ENCODE data around the gene TMEM18. TPM values are rescaled to one million over a fixed set of nuclear protein-coding genes. Genes with fewer than 3 reads are reported as not detected.

TMEM18 gene
- total and polyA plus RNA-seq, 2 of the 13 experiments (the other 11 are each of a cell fraction or from before 2014, with no cell fraction given), result 45.9 to 49.4 TPM

DNA sequence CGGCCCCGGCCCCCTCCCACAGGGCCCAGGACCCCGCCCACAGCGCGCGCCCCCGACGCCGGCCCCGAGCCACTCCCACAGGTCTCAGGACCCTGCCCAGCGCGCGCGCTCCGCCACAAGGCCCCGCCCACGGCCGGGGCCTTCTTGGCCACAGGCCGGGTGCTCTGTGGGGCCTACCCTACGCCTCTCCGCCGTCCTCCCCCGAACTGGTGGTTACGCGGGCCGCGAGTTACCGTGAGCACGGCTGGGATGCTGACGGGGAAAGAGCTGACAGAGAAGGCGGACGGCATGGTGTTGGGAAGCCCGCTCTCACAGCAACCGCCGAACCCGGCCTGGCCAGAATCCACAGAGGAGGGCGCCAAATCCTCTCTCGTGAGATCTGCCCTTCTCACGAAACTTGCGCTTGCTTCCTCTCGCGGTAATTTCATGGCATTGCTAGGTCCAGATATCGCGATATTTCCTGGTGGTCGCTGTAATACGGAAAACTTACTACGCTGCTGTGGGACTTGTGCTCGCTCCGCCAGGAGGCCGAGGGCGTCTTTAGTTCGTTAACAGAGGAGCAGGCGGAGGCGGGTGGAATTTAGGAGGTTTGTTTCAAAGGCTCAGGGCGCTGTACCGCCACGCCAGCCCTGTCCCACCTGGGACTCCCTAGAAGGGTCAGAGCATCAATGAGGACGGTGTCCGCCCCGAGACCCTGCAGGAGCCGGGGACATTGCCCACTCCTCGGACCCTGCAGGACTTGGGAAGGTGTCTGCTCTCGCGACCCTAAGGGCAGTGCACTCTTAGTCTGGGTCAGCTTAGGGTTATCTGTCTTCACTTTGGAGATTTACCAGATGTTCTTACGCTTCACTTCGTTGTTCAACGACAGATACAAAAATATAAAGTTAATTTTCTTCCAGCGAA is at the start of gene TMEM18 (continued):
- TF ChIP-seq, protein P1, sequence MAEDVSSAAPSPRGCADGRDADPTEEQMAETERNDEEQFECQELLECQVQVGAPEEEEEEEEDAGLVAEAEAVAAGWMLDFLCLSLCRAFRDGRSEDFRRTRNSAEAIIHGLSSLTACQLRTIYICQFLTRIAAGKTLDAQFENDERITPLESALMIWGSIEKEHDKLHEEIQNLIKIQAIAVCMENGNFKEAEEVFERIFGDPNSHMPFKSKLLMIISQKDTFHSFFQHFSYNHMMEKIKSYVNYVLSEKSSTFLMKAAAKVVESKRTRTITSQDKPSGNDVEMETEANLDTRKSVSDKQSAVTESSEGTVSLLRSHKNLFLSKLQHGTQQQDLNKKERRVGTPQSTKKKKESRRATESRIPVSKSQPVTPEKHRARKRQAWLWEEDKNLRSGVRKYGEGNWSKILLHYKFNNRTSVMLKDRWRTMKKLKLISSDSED (CRISPR knock-in tag; IDR thresholded peaks at IDR 0.05), result peak; percentile 94; the same call in 1 of the 2 replicates
- no peak for TF ChIP-seq ZNF841 (CRISPR knock-in tag; IDR thresholded peaks at IDR 0.05; ENCODE audit: borderline replicate concordance)
- TF ChIP-seq NFKB2 (CRISPR knock-in tag; IDR thresholded peaks at IDR 0.05; ENCODE audit: borderline replicate concordance), result peak; percentile 93
- TF ChIP-seq, protein P2, sequence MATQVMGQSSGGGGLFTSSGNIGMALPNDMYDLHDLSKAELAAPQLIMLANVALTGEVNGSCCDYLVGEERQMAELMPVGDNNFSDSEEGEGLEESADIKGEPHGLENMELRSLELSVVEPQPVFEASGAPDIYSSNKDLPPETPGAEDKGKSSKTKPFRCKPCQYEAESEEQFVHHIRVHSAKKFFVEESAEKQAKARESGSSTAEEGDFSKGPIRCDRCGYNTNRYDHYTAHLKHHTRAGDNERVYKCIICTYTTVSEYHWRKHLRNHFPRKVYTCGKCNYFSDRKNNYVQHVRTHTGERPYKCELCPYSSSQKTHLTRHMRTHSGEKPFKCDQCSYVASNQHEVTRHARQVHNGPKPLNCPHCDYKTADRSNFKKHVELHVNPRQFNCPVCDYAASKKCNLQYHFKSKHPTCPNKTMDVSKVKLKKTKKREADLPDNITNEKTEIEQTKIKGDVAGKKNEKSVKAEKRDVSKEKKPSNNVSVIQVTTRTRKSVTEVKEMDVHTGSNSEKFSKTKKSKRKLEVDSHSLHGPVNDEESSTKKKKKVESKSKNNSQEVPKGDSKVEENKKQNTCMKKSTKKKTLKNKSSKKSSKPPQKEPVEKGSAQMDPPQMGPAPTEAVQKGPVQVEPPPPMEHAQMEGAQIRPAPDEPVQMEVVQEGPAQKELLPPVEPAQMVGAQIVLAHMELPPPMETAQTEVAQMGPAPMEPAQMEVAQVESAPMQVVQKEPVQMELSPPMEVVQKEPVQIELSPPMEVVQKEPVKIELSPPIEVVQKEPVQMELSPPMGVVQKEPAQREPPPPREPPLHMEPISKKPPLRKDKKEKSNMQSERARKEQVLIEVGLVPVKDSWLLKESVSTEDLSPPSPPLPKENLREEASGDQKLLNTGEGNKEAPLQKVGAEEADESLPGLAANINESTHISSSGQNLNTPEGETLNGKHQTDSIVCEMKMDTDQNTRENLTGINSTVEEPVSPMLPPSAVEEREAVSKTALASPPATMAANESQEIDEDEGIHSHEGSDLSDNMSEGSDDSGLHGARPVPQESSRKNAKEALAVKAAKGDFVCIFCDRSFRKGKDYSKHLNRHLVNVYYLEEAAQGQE (IDR thresholded peaks at IDR 0.05; ENCODE audit: borderline replicate concordance in 1 of 2, low read depth in 1 of 2, low read length in 2 of 2), result peak in 1 of 2 experiments; percentile 54; a peak in 1 of 4 replicates
- TF ChIP-seq ATF1 (CRISPR knock-in tag; IDR thresholded peaks at IDR 0.05), result 0 out of 2 replicates have a peak, but pooled peaks have one; percentile 40
- TF ChIP-seq ZFP36L2 (CRISPR knock-in tag; IDR thresholded peaks at IDR 0.05), result peak; percentile 87; the same call in 1 of the 2 replicates
- TF ChIP-seq PHB2 (IDR thresholded peaks at IDR 0.05; ENCODE audit: partially characterized antibody), result no peak
- TF ChIP-seq ZNF644 (CRISPR knock-in tag; IDR thresholded peaks at IDR 0.05; ENCODE audit: low read depth), result no peak
- TF ChIP-seq, protein P3, sequence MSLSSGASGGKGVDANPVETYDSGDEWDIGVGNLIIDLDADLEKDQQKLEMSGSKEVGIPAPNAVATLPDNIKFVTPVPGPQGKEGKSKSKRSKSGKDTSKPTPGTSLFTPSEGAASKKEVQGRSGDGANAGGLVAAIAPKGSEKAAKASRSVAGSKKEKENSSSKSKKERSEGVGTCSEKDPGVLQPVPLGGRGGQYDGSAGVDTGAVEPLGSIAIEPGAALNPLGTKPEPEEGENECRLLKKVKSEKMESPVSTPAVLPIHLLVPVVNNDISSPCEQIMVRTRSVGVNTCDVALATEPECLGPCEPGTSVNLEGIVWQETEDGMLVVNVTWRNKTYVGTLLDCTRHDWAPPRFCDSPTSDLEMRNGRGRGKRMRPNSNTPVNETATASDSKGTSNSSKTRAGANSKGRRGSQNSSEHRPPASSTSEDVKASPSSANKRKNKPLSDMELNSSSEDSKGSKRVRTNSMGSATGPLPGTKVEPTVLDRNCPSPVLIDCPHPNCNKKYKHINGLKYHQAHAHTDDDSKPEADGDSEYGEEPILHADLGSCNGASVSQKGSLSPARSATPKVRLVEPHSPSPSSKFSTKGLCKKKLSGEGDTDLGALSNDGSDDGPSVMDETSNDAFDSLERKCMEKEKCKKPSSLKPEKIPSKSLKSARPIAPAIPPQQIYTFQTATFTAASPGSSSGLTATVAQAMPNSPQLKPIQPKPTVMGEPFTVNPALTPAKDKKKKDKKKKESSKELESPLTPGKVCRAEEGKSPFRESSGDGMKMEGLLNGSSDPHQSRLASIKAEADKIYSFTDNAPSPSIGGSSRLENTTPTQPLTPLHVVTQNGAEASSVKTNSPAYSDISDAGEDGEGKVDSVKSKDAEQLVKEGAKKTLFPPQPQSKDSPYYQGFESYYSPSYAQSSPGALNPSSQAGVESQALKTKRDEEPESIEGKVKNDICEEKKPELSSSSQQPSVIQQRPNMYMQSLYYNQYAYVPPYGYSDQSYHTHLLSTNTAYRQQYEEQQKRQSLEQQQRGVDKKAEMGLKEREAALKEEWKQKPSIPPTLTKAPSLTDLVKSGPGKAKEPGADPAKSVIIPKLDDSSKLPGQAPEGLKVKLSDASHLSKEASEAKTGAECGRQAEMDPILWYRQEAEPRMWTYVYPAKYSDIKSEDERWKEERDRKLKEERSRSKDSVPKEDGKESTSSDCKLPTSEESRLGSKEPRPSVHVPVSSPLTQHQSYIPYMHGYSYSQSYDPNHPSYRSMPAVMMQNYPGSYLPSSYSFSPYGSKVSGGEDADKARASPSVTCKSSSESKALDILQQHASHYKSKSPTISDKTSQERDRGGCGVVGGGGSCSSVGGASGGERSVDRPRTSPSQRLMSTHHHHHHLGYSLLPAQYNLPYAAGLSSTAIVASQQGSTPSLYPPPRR (CRISPR knock-in tag; IDR thresholded peaks at IDR 0.05; ENCODE audit: borderline replicate concordance), result 0 out of 2 replicates have a peak, but pooled peaks have one; percentile 13
- no peak for TF ChIP-seq MATR3 (CRISPR knock-in tag; IDR thresholded peaks at IDR 0.05)
- TF ChIP-seq ZNF207 (IDR thresholded peaks at IDR 0.05; ENCODE audit: borderline replicate concordance), result no peak
- peak; percentile 49; the same call in 1 of the 2 replicates for TF ChIP-seq ETV5 (CRISPR knock-in tag; IDR thresholded peaks at IDR 0.05; ENCODE audit: borderline replicate concordance)
- TF ChIP-seq ZNF780A (CRISPR knock-in tag; IDR thresholded peaks at IDR 0.05), result no peak; the same call in 1 of the 2 replicates
- TF ChIP-seq, protein P4, sequence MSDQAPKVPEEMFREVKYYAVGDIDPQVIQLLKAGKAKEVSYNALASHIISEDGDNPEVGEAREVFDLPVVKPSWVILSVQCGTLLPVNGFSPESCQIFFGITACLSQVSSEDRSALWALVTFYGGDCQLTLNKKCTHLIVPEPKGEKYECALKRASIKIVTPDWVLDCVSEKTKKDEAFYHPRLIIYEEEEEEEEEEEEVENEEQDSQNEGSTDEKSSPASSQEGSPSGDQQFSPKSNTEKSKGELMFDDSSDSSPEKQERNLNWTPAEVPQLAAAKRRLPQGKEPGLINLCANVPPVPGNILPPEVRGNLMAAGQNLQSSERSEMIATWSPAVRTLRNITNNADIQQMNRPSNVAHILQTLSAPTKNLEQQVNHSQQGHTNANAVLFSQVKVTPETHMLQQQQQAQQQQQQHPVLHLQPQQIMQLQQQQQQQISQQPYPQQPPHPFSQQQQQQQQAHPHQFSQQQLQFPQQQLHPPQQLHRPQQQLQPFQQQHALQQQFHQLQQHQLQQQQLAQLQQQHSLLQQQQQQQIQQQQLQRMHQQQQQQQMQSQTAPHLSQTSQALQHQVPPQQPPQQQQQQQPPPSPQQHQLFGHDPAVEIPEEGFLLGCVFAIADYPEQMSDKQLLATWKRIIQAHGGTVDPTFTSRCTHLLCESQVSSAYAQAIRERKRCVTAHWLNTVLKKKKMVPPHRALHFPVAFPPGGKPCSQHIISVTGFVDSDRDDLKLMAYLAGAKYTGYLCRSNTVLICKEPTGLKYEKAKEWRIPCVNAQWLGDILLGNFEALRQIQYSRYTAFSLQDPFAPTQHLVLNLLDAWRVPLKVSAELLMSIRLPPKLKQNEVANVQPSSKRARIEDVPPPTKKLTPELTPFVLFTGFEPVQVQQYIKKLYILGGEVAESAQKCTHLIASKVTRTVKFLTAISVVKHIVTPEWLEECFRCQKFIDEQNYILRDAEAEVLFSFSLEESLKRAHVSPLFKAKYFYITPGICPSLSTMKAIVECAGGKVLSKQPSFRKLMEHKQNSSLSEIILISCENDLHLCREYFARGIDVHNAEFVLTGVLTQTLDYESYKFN (CRISPR knock-in tag; conservative IDR thresholded peaks at IDR 0.05), result peak; percentile 50

Measured in HepG2 (cell line).